ENCODE data around the gene MAP10.

- TF ChIP-seq SIN3A (IDR thresholded peaks at IDR 0.05; ENCODE audit: borderline replicate concordance, insufficient read depth, low read depth, low read length) (no peak), CTCF (IDR thresholded peaks at IDR 0.05) (no peak), REST (IDR thresholded peaks at IDR 0.05; ENCODE audit: insufficient read depth in 1 of 2, low read depth in 2 of 2, low read length in 1 of 2) (no peak)
Observed at GRCh38 chr1:232813760-232814159, 8.5 kb downstream of the MAP10 start.

Data from Panc1 (cell line).